Measurements from ENCODE around the gene TMEM141.

DNA sequence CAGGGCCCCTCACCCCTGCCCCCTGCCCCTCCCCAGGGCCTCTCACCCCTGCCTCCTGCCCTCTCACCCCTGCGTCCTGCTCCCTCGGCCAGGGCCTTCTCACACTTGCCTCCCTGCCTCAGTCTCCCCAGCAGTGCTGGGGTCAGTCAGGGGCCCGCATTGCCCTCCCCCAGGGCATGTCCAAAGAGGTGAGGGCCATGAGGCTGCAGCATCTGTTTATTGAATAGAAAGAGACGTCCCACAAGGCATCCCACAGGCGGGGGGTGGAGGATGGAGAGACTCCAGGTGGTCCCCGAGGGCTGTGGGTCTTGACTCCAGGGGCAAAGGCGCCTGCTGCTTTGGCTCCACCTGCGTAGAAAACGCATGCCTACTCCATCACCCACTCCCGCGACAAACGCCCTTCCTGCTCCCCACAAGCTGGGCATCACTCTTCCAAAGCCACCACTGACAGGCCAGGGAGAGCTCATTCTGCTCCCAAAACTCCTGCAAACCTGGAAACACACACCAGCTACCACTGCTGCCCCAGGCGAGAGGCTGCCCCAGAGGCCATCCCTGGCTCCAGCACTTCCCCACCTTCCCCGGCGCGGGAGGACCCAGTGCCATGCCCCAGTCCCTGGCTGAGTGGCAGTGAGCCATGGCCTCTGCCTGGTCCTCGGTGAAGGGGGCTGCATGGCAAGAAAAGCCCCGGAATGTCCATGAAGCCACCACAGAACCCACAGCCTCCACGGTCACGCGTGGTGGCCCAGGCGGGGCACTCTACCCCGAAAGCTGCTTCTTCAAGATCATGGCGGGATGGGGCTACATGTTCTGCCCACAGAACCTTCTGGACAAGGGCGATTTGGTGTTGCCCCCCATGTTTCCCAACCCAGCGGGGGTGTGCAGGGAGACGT lies 31.5 kb upstream of the TMEM141 start:
- no peak for TF ChIP-seq TAF1 (IDR thresholded peaks at IDR 0.05; ENCODE audit: borderline replicate concordance, low read depth, low read length)
- TF ChIP-seq YY1 (IDR thresholded peaks at IDR 0.05; ENCODE audit: low read depth) = no peak
- TF ChIP-seq, protein P1, sequence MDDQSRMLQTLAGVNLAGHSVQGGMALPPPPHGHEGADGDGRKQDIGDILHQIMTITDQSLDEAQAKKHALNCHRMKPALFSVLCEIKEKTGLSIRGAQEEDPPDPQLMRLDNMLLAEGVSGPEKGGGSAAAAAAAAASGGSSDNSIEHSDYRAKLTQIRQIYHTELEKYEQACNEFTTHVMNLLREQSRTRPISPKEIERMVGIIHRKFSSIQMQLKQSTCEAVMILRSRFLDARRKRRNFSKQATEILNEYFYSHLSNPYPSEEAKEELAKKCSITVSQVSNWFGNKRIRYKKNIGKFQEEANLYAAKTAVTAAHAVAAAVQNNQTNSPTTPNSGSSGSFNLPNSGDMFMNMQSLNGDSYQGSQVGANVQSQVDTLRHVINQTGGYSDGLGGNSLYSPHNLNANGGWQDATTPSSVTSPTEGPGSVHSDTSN (IDR thresholded peaks at IDR 0.05) = no peak
- TF ChIP-seq EZH2phosphoT487 (IDR thresholded peaks at IDR 0.05; ENCODE audit: borderline replicate concordance, low read depth) = no peak
- TF ChIP-seq, protein P2, sequence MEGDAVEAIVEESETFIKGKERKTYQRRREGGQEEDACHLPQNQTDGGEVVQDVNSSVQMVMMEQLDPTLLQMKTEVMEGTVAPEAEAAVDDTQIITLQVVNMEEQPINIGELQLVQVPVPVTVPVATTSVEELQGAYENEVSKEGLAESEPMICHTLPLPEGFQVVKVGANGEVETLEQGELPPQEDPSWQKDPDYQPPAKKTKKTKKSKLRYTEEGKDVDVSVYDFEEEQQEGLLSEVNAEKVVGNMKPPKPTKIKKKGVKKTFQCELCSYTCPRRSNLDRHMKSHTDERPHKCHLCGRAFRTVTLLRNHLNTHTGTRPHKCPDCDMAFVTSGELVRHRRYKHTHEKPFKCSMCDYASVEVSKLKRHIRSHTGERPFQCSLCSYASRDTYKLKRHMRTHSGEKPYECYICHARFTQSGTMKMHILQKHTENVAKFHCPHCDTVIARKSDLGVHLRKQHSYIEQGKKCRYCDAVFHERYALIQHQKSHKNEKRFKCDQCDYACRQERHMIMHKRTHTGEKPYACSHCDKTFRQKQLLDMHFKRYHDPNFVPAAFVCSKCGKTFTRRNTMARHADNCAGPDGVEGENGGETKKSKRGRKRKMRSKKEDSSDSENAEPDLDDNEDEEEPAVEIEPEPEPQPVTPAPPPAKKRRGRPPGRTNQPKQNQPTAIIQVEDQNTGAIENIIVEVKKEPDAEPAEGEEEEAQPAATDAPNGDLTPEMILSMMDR (IDR thresholded peaks at IDR 0.05) = no peak
- no peak for TF ChIP-seq ELF1 (IDR thresholded peaks at IDR 0.05)
- TF ChIP-seq POLR2AphosphoS5 (IDR thresholded peaks at IDR 0.05; ENCODE audit: low read depth, low read length) = no peak
- TF ChIP-seq JUND (IDR thresholded peaks at IDR 0.05) = no peak
- no peak for TF ChIP-seq NRF1 (IDR thresholded peaks at IDR 0.05; ENCODE audit: low read depth, low read length)
